Activated CD4-positive, CD25-positive, alpha-beta regulatory T cell (primary cell): ENCODE data around the gene TFB1M.
"Not testable (repeated sequence)": the region's sequence is repeated elsewhere in the genome, so short reads cannot be mapped to it uniquely, and the experiment has no call there.

Experiments
- DNase-seq, 4 experiments: peaks; one replicate each; lab custom pipeline; 2025; lab: John Stamatoyannopoulos, UW

The TFB1M gene

GRCh38 chr6:155329460-155330132, 15.3 kb upstream of the TFB1M start:
- no peak for DNase-seq

DNA sequence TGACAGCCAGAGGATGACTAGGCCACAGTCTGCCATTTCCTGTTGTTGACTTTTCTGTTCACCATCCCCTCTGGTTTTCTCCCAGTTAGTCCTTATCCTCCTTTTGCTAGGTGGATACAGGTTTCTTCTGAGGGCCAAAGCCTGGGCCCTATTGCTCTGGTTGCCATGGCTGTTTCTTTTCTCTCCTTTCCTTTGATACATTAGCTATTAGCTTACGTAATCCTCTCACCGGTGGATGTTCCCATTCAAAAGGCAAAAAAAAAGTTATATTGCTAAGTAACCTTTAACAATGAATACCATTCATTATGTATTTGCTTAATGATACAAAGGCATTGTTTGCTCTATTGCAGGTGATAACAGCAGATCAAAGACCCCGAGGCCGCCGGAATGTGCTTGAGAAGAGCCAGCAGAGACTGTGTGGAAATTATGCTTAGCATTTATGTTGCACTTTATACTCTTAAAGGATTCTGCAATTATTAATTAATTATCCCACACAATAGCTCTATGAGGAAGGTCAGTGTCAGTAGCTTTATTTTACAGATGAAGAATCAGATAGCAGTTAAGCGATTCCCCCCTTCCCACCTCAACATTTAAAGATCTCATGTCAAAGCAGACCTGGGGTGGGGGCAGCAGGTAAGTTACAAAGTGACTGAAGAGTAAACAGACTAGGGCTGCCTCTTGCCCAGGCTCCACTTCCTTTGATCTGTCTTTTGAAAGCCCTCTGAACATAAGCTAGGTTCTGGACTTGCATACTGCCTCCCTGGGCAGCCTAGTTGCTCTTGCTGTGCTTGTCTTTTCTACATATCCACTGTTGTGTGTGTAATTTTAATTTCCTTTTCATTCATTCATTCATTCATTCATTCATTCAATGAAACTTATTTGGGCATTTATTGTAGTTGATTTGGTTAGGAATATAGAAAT, 14.5 kb upstream of the TFB1M start:
- DNase-seq: no peak

- DNase-seq: no peak
Measured at GRCh38 chr6:155328074-155328538, 13.8 kb upstream of the TFB1M start.

- peak; percentile 28 to 50 (median 40) for DNase-seq
Measured at GRCh38 chr6:155327326-155328073, 13.2 kb upstream of the TFB1M start.

DNA sequence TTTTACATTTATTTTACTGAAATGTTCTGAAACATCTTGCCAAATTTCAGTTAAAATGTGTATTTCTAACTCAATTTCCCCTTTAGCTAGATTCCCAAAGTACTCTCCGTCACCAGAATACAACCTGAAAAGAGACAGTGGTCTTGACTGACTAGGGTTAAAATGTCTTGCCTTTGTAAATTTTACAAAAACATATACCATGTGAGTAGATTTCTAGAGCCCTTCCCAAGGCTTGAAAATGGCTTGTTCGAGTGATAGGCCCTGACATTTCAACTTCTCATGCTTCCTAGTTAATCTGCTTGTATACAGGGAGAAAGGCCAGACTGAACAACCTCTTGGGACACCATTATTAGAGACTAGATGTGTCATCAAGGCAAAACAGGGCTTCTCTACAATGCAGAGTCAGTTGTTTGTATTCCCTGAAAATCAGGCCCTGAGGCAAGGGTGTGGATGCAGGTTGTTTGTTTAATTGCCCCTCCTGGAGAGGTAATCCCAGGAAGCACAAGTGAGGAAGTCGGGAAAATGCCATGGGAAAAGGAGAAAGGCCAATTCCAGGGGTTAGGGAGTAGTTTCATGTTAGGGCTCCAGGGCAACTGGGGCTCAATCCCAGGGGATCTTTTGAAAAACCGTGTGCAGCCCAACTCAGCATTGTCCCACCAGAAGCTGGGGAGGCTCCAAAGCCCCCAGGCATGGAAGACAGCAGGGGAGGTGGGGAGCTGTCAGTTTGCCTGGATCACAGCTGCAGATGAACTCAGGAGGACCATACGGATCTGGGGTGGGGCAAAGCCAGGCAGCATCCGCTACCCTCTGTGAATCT, 11.6 kb upstream of the TFB1M start:
- DNase-seq: no peak

DNA sequence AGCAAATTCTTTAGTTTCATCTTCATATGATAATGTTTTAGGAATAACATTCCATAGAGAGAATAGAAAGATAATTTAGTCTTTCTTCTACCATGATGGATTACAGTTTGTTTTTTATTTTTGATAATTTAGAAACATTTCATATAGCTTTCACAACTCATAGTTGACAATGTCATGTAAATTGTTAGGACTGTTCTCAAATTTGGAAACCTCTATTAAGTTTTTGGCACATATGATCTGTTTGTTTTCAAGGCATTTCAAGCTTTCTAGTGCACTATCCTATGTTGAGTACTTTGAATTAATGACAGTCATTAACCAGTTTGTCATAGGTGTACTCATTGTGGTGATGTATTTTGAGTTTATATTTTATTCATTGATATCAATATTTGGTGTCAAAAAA, 10.7 kb upstream of the TFB1M start:
- no peak for DNase-seq

DNA sequence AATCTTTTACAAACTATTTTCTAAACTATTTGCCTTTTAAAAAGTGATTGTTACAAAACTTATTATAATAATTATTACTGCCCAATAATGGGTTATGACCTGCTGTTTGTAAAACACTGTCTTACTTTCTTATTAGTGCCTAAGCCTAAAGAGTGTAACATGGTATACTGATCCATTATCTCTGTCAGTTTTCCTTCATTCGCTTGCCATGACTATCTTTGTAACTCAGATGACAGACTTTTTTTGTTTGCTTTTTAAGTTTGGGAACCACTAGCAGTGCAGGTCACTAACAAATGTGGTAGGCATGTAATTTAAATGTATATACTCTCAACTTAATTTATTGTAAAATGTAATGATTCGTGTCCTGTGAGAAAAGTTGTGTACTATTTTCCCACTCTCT, 9.9 kb upstream of the TFB1M start:
- DNase-seq: no peak

- no peak for DNase-seq
Measured at GRCh38 chr6:155319902-155320301, 5.6 kb upstream of the TFB1M start.

GRCh38 chr6:155317186-155317585, 2.9 kb upstream of the TFB1M start:
- no peak for DNase-seq

GRCh38 chr6:155316419-155316818, 2.1 kb upstream of the TFB1M start:
- no peak for DNase-seq

- DNase-seq: no peak
Measured at GRCh38 chr6:155315516-155315871, 1.2 kb upstream of the TFB1M start.

DNA sequence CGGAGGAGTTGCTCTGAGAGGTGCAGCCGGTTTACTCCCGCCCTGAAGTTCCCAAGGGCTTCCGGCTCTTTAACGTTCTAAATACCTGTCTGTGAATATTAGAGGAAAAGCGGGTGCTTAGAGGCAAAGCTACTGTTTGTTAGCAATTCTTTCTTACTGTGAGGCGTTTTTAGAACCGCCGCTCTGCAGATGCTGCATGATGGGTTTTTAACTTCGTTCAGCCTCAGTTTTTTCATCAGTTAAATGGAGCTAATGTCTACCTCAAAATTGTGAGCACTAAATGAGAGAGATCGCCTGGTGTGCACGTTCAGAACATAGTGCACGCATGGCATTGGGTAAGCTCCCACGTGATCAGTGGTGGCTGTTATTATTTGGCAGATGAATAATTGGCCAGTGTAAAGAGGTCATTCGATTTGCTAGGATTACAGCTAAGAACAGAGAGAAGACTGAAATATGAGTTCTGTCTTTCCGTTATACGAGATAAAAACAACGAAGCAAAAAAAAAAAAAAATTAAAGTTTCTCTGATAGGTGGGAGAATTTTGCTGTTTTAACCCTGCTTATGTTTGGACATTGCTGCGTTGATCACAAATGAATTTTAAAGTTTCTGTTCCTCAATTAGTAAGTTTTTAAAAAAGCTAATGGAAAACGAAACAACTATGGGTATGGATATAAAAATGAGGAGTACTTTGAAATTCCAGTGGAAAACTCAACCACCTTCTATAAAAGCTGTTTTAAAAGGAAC, 660 bp upstream of the TFB1M start:
- peak in 3 of 4 experiments; percentile 13 to 30 (median 22) for DNase-seq

GRCh38 chr6:155313602-155314091, 637 bp downstream of the TFB1M start:
- no peak for DNase-seq

GRCh38 chr6:155312950-155313349, 1.3 kb downstream of the TFB1M start:
- DNase-seq: not testable (repeated sequence)

GRCh38 chr6:155311583-155311982, 2.7 kb downstream of the TFB1M start:
- DNase-seq: no peak

GRCh38 chr6:155311086-155311485, 3.2 kb downstream of the TFB1M start:
- DNase-seq: no peak

- no peak for DNase-seq
Measured at GRCh38 chr6:155310596-155310995, 3.7 kb downstream of the TFB1M start.

DNA sequence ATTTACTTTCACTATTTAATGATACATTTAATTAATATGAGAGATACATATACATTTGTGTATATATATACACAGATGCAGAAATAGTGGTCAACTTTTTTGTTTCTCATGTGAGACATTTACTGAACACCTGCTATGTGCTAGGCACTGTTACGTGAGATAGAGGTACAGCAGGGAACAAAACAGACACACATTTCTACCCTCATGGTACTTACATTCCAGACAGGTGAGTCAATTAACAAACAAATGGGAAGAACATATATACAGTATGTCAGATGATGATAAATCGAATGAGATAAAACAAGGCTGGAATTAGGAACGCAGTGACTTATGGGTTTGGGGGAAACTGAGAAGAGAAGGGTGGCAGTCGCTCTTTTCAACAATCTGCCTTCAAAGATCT, 5.1 kb downstream of the TFB1M start:
- DNase-seq: no peak

- no peak for DNase-seq
Measured at GRCh38 chr6:155306958-155307357, 7.3 kb downstream of the TFB1M start.

- no peak for DNase-seq
Measured at GRCh38 chr6:155303361-155303870, 10.9 kb downstream of the TFB1M start.

- no peak for DNase-seq
Measured at GRCh38 chr6:155301867-155302266, 12.4 kb downstream of the TFB1M start.
